Activated CD8-positive, alpha-beta memory T cell treated with anti-CD3 and anti-CD28 coated beads, Interleukin-2, amount 10 ng/mL, durations not matched to agents 7 days and 5 days (primary cell): ENCODE data around the gene OR1F1. TPM values are rescaled to one million over a fixed set of nuclear protein-coding genes. Genes with fewer than 3 reads are reported as not detected.
"Not testable (repeated sequence)": the region's sequence is repeated elsewhere in the genome, so short reads cannot be mapped to it uniquely, and the experiment has no call there.

ENCODE experiments used
- ATAC-seq: fragments of 150-1000 bp; cut with Tn5 transposase; one replicate; pipeline ENCODE4 v1.10.0; 2021; ENCODE audit warnings: moderate library complexity
- CTCF ChIA-PET: fragments of 350-600 bp; sonication (Branson Sonifier 250); formaldehyde crosslinking; loops from one replicate; lab custom pipeline; 2021; ENCODE audit warnings: antibody characterized with exemption; lab: Charles Lee
- DNase-seq: peaks from one replicate; pipeline ENCODE4 v3.0.0-alpha.2; 2020
- H3K27ac Mint-ChIP-seq: one replicate; pipeline ENCODE4 v1.8.0; 2021; ENCODE audit warnings: mild to moderate bottlenecking, mixed read lengths
- H3K27me3 Mint-ChIP-seq: one replicate; pipeline ENCODE4 v1.8.0; 2021; ENCODE audit warnings: mixed read lengths
- H3K36me3 Mint-ChIP-seq: one replicate; pipeline ENCODE4 v1.8.0; 2021; ENCODE audit warnings: mild to moderate bottlenecking, mixed read lengths
- H3K4me1 Mint-ChIP-seq: one replicate; pipeline ENCODE4 v1.8.0; 2021; ENCODE audit warnings: mixed read lengths
- H3K4me3 Mint-ChIP-seq: one replicate; pipeline ENCODE4 v1.8.0; 2021; ENCODE audit warnings: mild to moderate bottlenecking, moderate library complexity, mixed read lengths
- H3K9me3 Mint-ChIP-seq: one replicate; pipeline ENCODE4 v1.8.0; 2022; ENCODE audit warnings: low read depth, mixed read lengths
- total RNA-seq, 2 experiments: library from RNA; stranded (reverse); gene quantifications; one replicate each; pipeline ENCODE4 v1.2.3, GENCODE V29; 2021

Gene OR1F1
- total RNA-seq, 2 experiments from 2014 or later, result not detected

- no peak overlapping the region for H3K4me3 Mint-ChIP-seq
- CTCF ChIA-PET, result interaction anchor here (1.2 kb wide), 1 partner anchor 32 kb away, joined by 5 read pairs; no protein-coding TSS in a partner anchor
- ATAC-seq (no peak), DNase-seq (no peak)
- no peak overlapping the region for H3K27ac Mint-ChIP-seq
- no peaks in the 10 kb centered on the region for H3K36me3 Mint-ChIP-seq
- H3K27me3 Mint-ChIP-seq, result peaks cover 25% of the 10 kb centered on the region
- H3K4me1 Mint-ChIP-seq, result no peaks in the 10 kb centered on the region
- no peaks in the 10 kb centered on the region for H3K9me3 Mint-ChIP-seq
These were observed 10.5 kb downstream of the OR1F1 start for GRCh38 chr16:3198334-3199072.

GRCh38 chr16:3202903-3203539 is 15.0 kb downstream of the OR1F1 start:
- H3K27ac Mint-ChIP-seq, result no peak overlapping the region
- peaks cover 4% of the 10 kb centered on the region for H3K36me3 Mint-ChIP-seq
- no peak for ATAC-seq
- H3K27me3 Mint-ChIP-seq, result peaks cover 17% of the 10 kb centered on the region
- H3K4me1 Mint-ChIP-seq, result no peaks in the 10 kb centered on the region
- CTCF ChIA-PET, result interaction anchor here (1.8 kb wide), 1 partner anchor 174 kb away, joined by 3 read pairs; no protein-coding TSS in a partner anchor
- H3K4me3 Mint-ChIP-seq, result no peak overlapping the region
- DNase-seq, result no peak
- H3K9me3 Mint-ChIP-seq, result peaks cover 21% of the 10 kb centered on the region

GRCh38 chr16:3205939-3206338 is 17.9 kb downstream of the OR1F1 start:
- H3K9me3 Mint-ChIP-seq, result peaks cover 21% of the 10 kb centered on the region
- H3K4me1 Mint-ChIP-seq, CTCF ChIA-PET, H3K27ac Mint-ChIP-seq, ATAC-seq, H3K27me3 Mint-ChIP-seq, H3K4me3 Mint-ChIP-seq, DNase-seq, H3K36me3 Mint-ChIP-seq: not testable (repeated sequence)

- peaks cover 21% of the 10 kb centered on the region for H3K9me3 Mint-ChIP-seq
- peaks cover 7% of the 10 kb centered on the region for H3K27me3 Mint-ChIP-seq
- H3K36me3 Mint-ChIP-seq, result peaks cover 7% of the 10 kb centered on the region
- CTCF ChIA-PET, result interaction anchor here (0.6 kb wide), 1 partner anchor 173 kb away, joined by 3 read pairs; no protein-coding TSS in a partner anchor
- DNase-seq (no peak), ATAC-seq (no peak)
- H3K4me3 Mint-ChIP-seq, result no peak overlapping the region
- no peaks in the 10 kb centered on the region for H3K4me1 Mint-ChIP-seq
- H3K27ac Mint-ChIP-seq, result no peak overlapping the region
These were observed 19.3 kb downstream of the OR1F1 start for GRCh38 chr16:3207086-3207953.

GRCh38 chr16:3212006-3212405 is 24.0 kb downstream of the OR1F1 start:
- CTCF ChIA-PET, result no interaction called here
- no peak for ATAC-seq
- Mint-ChIP-seq H3K4me1 (peaks cover 27% of the 10 kb centered on the region), H3K36me3 (peaks cover 31% of the 10 kb centered on the region), H3K4me3 (no peak overlapping the region), H3K27ac (no peak overlapping the region), H3K9me3 (peaks cover 21% of the 10 kb centered on the region), H3K27me3 (no peaks in the 10 kb centered on the region)
- DNase-seq, result no peak

GRCh38 chr16:3212567-3212966 is 24.6 kb downstream of the OR1F1 start:
- CTCF ChIA-PET, result no interaction called here
- Mint-ChIP-seq H3K4me1 (peaks cover 30% of the 10 kb centered on the region), H3K4me3 (no peak overlapping the region), H3K27ac (peak overlapping the region; percentile 33), H3K9me3 (peaks cover 17% of the 10 kb centered on the region), H3K36me3 (peaks cover 32% of the 10 kb centered on the region), H3K27me3 (no peaks in the 10 kb centered on the region)
- ATAC-seq (no peak), DNase-seq (no peak)

- Mint-ChIP-seq H3K9me3 (peaks cover 20% of the 10 kb centered on the region), H3K27ac (peak overlapping the region; percentile 84), H3K4me3 (peak overlapping the region; percentile 6), H3K36me3 (peaks cover 34% of the 10 kb centered on the region), H3K4me1 (peaks cover 34% of the 10 kb centered on the region), H3K27me3 (no peaks in the 10 kb centered on the region)
- DNase-seq (peak; percentile 64), ATAC-seq (peak; percentile 84)
- CTCF ChIA-PET, result interaction anchor here (1.4 kb wide), 2 partner anchors 41 to 286 kb away, joined by 3 to 4 read pairs; partner anchors contain the start of gene CLUAP1
These were observed 27.0 kb downstream of the OR1F1 start for GRCh38 chr16:3214904-3215600.

- CTCF ChIA-PET, result interaction anchor here (1.4 kb wide), 2 partner anchors 42 to 285 kb away, joined by 3 to 4 read pairs; partner anchors contain the start of gene CLUAP1
- H3K27me3 Mint-ChIP-seq, result no peaks in the 10 kb centered on the region
These were observed 27.7 kb downstream of the OR1F1 start for GRCh38 chr16:3215601-3216262.

GRCh38 chr16:3216263-3216640 is 28.2 kb downstream of the OR1F1 start:
- Mint-ChIP-seq H3K4me3 (no peak overlapping the region), H3K9me3 (peaks cover 20% of the 10 kb centered on the region), H3K4me1 (peaks cover 34% of the 10 kb centered on the region), H3K36me3 (peaks cover 36% of the 10 kb centered on the region), H3K27me3 (no peaks in the 10 kb centered on the region), H3K27ac (peak overlapping the region; percentile 84)
- ATAC-seq (no peak), DNase-seq (no peak)
- CTCF ChIA-PET, result interaction anchor here (1.4 kb wide), 2 partner anchors 43 to 284 kb away, joined by 3 to 4 read pairs; partner anchors contain the start of gene CLUAP1

More at GRCh38 chr16:3215601-3216262, 27.7 kb downstream of the OR1F1 start:
- peak overlapping the region; percentile 6 for H3K4me3 Mint-ChIP-seq
- peaks cover 34% of the 10 kb centered on the region for H3K36me3 Mint-ChIP-seq
- H3K4me1 Mint-ChIP-seq, result peaks cover 34% of the 10 kb centered on the region
- ATAC-seq (no peak), DNase-seq (no peak)
- peak overlapping the region; percentile 84 for H3K27ac Mint-ChIP-seq
- H3K9me3 Mint-ChIP-seq, result peaks cover 20% of the 10 kb centered on the region

- no peak for DNase-seq
- peaks cover 39% of the 10 kb centered on the region for H3K9me3 Mint-ChIP-seq
- no peaks in the 10 kb centered on the region for H3K27me3 Mint-ChIP-seq
- no peak overlapping the region for H3K27ac Mint-ChIP-seq
- ATAC-seq, result no peak
- no peak overlapping the region for H3K4me3 Mint-ChIP-seq
- peaks cover 57% of the 10 kb centered on the region for H3K36me3 Mint-ChIP-seq
- peaks cover 17% of the 10 kb centered on the region for H3K4me1 Mint-ChIP-seq
- CTCF ChIA-PET, result no interaction called here
These were observed 32.8 kb downstream of the OR1F1 start for GRCh38 chr16:3220839-3221238.

GRCh38 chr16:3223913-3224515 is 36.0 kb downstream of the OR1F1 start:
- H3K27ac Mint-ChIP-seq, result no peak overlapping the region
- no peak overlapping the region for H3K4me3 Mint-ChIP-seq
- H3K4me1 Mint-ChIP-seq, result no peaks in the 10 kb centered on the region
- CTCF ChIA-PET, result no interaction called here
- H3K27me3 Mint-ChIP-seq, result no peaks in the 10 kb centered on the region
- no peak for ATAC-seq
- DNase-seq, result no peak
- peaks cover 71% of the 10 kb centered on the region for H3K36me3 Mint-ChIP-seq
- H3K9me3 Mint-ChIP-seq, result peaks cover 43% of the 10 kb centered on the region

- Mint-ChIP-seq H3K27me3 (peaks cover 5% of the 10 kb centered on the region), H3K4me1 (peaks cover 22% of the 10 kb centered on the region), H3K4me3 (peak overlapping the region; percentile 83), H3K36me3 (peaks cover 46% of the 10 kb centered on the region), H3K9me3 (peaks cover 19% of the 10 kb centered on the region), H3K27ac (peak overlapping the region; percentile 94)
- ATAC-seq (no peak), DNase-seq (no peak)
- CTCF ChIA-PET, result interaction anchor here (1.1 to 1.9 kb wide), 4 partner anchors 15 to 167 kb away, joined by 3 to 4 read pairs (median 4); partner anchors contain the start of genes ZNF174 and ZSCAN32
These were observed 46.5 kb downstream of the OR1F1 start for GRCh38 chr16:3234543-3234856.
